Motor neuron (in vitro differentiated cells): ENCODE results near the gene ZCWPW1. TPM values are rescaled to one million over a fixed set of nuclear protein-coding genes. Genes with fewer than 3 reads are reported as not detected.
A peak's percentile ranks its signal among the peaks of the same experiment; 100 is the strongest.

Experiments used
- ATAC-seq, 8 experiments: fragments of 200-7000 bp; cut with Tn5 transposase; replicated peaks in 6 of 8; 2 replicates each; pipeline ENCODE4 v1.8.0; 2021; ENCODE audit warnings: mild to moderate bottlenecking in 8 of 8, moderate library complexity in 8 of 8
- H3K27ac ChIP-seq, 2 donors: fragments of 250-450 bp; sonication (Bioruptor Pico); 2 replicates each; pipeline ENCODE4 v1.9.0; 2021; ENCODE audit warnings: antibody characterized with exemption in 2 of 2, mild to moderate bottlenecking in 2 of 2, moderate library complexity in 1 of 2
- H3K4me1 ChIP-seq, 2 donors: fragments of 250-450 bp; sonication (Bioruptor Pico); replicated peaks in 1 of 2; 2 replicates each; pipeline ENCODE4 v1.6.1; 2021; ENCODE audit warnings: antibody characterized with exemption in 2 of 2, mild to moderate bottlenecking in 2 of 2, moderate library complexity in 1 of 2
- H3K4me3 ChIP-seq, 5 donors: fragments of 250-450 bp; sonication (Bioruptor Pico); 2 replicates each; pipeline ENCODE4 v1.9.0; 2021; ENCODE audit warnings: antibody characterized with exemption in 5 of 5, mild to moderate bottlenecking in 5 of 5, moderate library complexity in 4 of 5
- WGBS, 10 experiments: fragments of 450-650 bp; shearing (Covaris generic); methylation state at CpG; one replicate each; pipeline ENCODE4 v1.0.0; 2022; 5-methylcytosine and 5-hydroxymethylcytosine counted together
- in situ Hi-C, 9 experiments: fragments of 400-800 bp; cut with MboI; loops; one replicate each; pipeline ENCODE4 v1.15.0; 2021; ENCODE audit warnings: low sequenced_read_pairs in 9 of 9, low pct_unique_long_range_greater_than_20kb in 2 of 9; ENCODE audit not compliant: unreplicated experiment in 9 of 9
- total RNA-seq, 8 experiments: library from RNA; unstranded; fragments of 300-600 nt; gene quantifications; 2 replicates each; pipeline versions ENCODE4 v1.2.3 to v1.2.4, GENCODE V29; 2022

Gene ZCWPW1
- 10 to 100 TPM in 1 of 8 experiments, 1 to 10 TPM in 7; 2.2 to 12.3 (median 3.5) TPM for total RNA-seq

- WGBS, 10 experiments = 0 to 5% (median 1%) methylated on average over 1 to 43 of the region's 66 CpGs; no CpG with 5 or more reads in 1 of the 10 experiments
- in situ Hi-C loops = no loop called here
- peak within 1 kb of the TSS; percentile 93 to 99 for H3K27ac ChIP-seq
- peaks cover 15 to 23% of the 10 kb centered on the region in 2 donors for H3K4me1 ChIP-seq
- ATAC-seq = peak; percentile 54 to 66 (median 57)
- H3K4me3 ChIP-seq = peak within 1 kb of the TSS; percentile 47 to 90 (median 69)
These were observed at the start of gene ZCWPW1 for GRCh38 chr7:100428199-100428966. Gene ZCWPW1, minus strand, starts transcription at chr7:100428703. Its CDS starts 8,054 bp downstream, at chr7:100420649.

- Histone ChIP-seq H3K27ac (peak overlapping the region in 1 of 2 donors; percentile 63), H3K4me3 (peak overlapping the region; percentile 47 to 59 (median 54)), H3K4me1 (peaks cover 18 to 26% of the 10 kb centered on the region in 2 donors)
- ATAC-seq = no peak
- in situ Hi-C loops = loop anchor here in 1 of 9 experiments (10.0 kb wide), 1 partner anchor 77 kb away; no protein-coding TSS in a partner anchor
- WGBS, 10 experiments = no CpG with 5 or more reads among the region's 16 CpGs
These were observed 49.4 kb upstream of the ZCWPW1 start for GRCh38 chr7:100477871-100478267.

- H3K4me3 ChIP-seq = peak overlapping the region; percentile 47 to 59 (median 54)
- ATAC-seq = peak in 2 of 8 experiments; percentile 1 to 4
- in situ Hi-C loops = loop anchor here in 1 of 9 experiments (10.0 kb wide), 1 partner anchor 78 kb away; no protein-coding TSS in a partner anchor
- no CpG with 5 or more reads among the region's 30 CpGs for WGBS, 10 experiments
- peak overlapping the region; percentile 5 to 63 for H3K27ac ChIP-seq
- peaks cover 16 to 26% of the 10 kb centered on the region in 2 donors for H3K4me1 ChIP-seq
These were observed 48.7 kb upstream of the ZCWPW1 start for GRCh38 chr7:100476903-100477870.

- peaks cover 16 to 26% of the 10 kb centered on the region in 2 donors for H3K4me1 ChIP-seq
- peak overlapping the region in 1 of 2 donors; percentile 63 for H3K27ac ChIP-seq
- peak in 4 of 8 experiments; percentile 6 to 47 (median 32) for ATAC-seq
- peak overlapping the region in 3 of 5 donors; percentile 16 to 59 (median 54) for H3K4me3 ChIP-seq
- WGBS, 10 experiments = 27 to 65% methylated on average over 2 of the region's 6 CpGs; no CpG with 5 or more reads in 8 of the 10 experiments
- in situ Hi-C loops = loop anchor here in 1 of 9 experiments (10.0 kb wide), 1 partner anchor 79 kb away; no protein-coding TSS in a partner anchor
These were observed 47.7 kb upstream of the ZCWPW1 start for GRCh38 chr7:100476101-100476780.

GRCh38 chr7:100475549-100475948, 47.0 kb upstream of the ZCWPW1 start:
- in situ Hi-C loops = loop anchor here in 1 of 9 experiments (10.0 kb wide), 1 partner anchor 79 kb away; no protein-coding TSS in a partner anchor
- H3K4me1 ChIP-seq = peaks cover 16 to 26% of the 10 kb centered on the region in 2 donors
- ATAC-seq = peak in 2 of 8 experiments; percentile 8 to 15
- peak overlapping the region in 3 of 5 donors; percentile 12 to 59 (median 54) for H3K4me3 ChIP-seq
- WGBS, 10 experiments = no CpG with 5 or more reads among the region's 9 CpGs
- peak overlapping the region in 1 of 2 donors; percentile 63 for H3K27ac ChIP-seq

GRCh38 chr7:100472854-100473499, 44.5 kb upstream of the ZCWPW1 start:
- H3K27ac ChIP-seq = no peak overlapping the region
- no peak for ATAC-seq
- 47 to 100% (median 82%) methylated on average over 1 to 7 of the region's 14 CpGs; no CpG with 5 or more reads in 4 of the 10 experiments for WGBS, 10 experiments
- in situ Hi-C loops = loop anchor here in 6 of 9 experiments (10.0 to 25.0 kb wide), 3 partner anchors 82 to 389 kb away; partner anchors contain the start of genes SLC12A9 (in 5 of the 6), TRIP6 (in 5 of the 6) and SAP25 (in 4 of the 6)
- H3K4me1 ChIP-seq = peaks cover 24% of the 10 kb centered on the region in 2 donors
- no peak overlapping the region for H3K4me3 ChIP-seq

- H3K4me1 ChIP-seq = peaks cover 18 to 24% of the 10 kb centered on the region in 2 donors
- ATAC-seq = peak in 1 of 8 experiments; percentile 8
- WGBS, 10 experiments = no CpG with 5 or more reads among the region's 16 CpGs
- H3K27ac ChIP-seq = no peak overlapping the region
- in situ Hi-C loops = loop anchor here in 6 of 9 experiments (10.0 to 25.0 kb wide), 3 partner anchors 83 to 390 kb away; partner anchors contain the start of genes SLC12A9 (in 5 of the 6), TRIP6 (in 5 of the 6) and SAP25 (in 4 of the 6)
- no peak overlapping the region for H3K4me3 ChIP-seq
These were observed 43.8 kb upstream of the ZCWPW1 start for GRCh38 chr7:100472121-100472851.

- in situ Hi-C loops = loop anchor here in 6 of 9 experiments (10.0 to 25.0 kb wide), 3 partner anchors 84 to 391 kb away; partner anchors contain the start of genes SLC12A9 (in 5 of the 6), TRIP6 (in 5 of the 6) and SAP25 (in 4 of the 6)
- Histone ChIP-seq H3K27ac (no peak overlapping the region), H3K4me1 (peaks cover 10 to 17% of the 10 kb centered on the region in 2 donors), H3K4me3 (no peak overlapping the region)
- WGBS, 10 experiments = 100% methylated on average over 1 of the region's 4 CpGs; no CpG with 5 or more reads in 9 of the 10 experiments
- ATAC-seq = no peak
These were observed 42.5 kb upstream of the ZCWPW1 start for GRCh38 chr7:100471021-100471420.

GRCh38 chr7:100469227-100470044, 40.9 kb upstream of the ZCWPW1 start:
- Histone ChIP-seq H3K4me3 (no peak overlapping the region), H3K27ac (peak overlapping the region in 1 of 2 donors; percentile 48), H3K4me1 (peaks cover 3 to 15% of the 10 kb centered on the region in 2 donors)
- in situ Hi-C loops = loop anchor here in 6 of 9 experiments (10.0 to 25.0 kb wide), 3 partner anchors 85 to 393 kb away; partner anchors contain the start of genes SLC12A9 (in 5 of the 6), TRIP6 (in 5 of the 6) and SAP25 (in 4 of the 6)
- WGBS, 10 experiments = 0% methylated on average over 1 to 3 of the region's 13 CpGs; no CpG with 5 or more reads in 3 of the 10 experiments
- peak; percentile 69 to 89 (median 85) for ATAC-seq
